ENCODE measurements around the gene MEF2C. TPM values are rescaled to one million over a fixed set of nuclear protein-coding genes. Genes with fewer than 3 reads are reported as not detected.

Gene MEF2C
- polyA plus RNA-seq, 5 donors: 68.8 to 99.9 (median 84.6) TPM

- DNase-seq: no peak
Observed at GRCh38 chr5:88675708-88676636, 207.0 kb downstream of the MEF2C start.

- no peak for DNase-seq
Observed at GRCh38 chr5:88675168-88675707, 207.7 kb downstream of the MEF2C start.

- DNase-seq: no peak
Observed at GRCh38 chr5:88674356-88675167, 208.4 kb downstream of the MEF2C start.

GRCh38 chr5:88673253-88674105 is 209.5 kb downstream of the MEF2C start:
- no peak for DNase-seq

GRCh38 chr5:88672644-88673252 is 210.2 kb downstream of the MEF2C start:
- no peak for DNase-seq

GRCh38 chr5:88671505-88672499 is 211.2 kb downstream of the MEF2C start:
- DNase-seq: no peak

- DNase-seq: no peak
Observed at GRCh38 chr5:88671106-88671504, 211.9 kb downstream of the MEF2C start.

- no peak for DNase-seq
Observed at GRCh38 chr5:88670461-88670860, 212.5 kb downstream of the MEF2C start.

GRCh38 chr5:88669371-88670050 is 213.5 kb downstream of the MEF2C start:
- DNase-seq: no peak

GRCh38 chr5:88667496-88668201 is 215.3 kb downstream of the MEF2C start:
- no peak for DNase-seq
